H9 (cell line): Measurements from ENCODE around the gene MGMT. TPM values are rescaled to one million over a fixed set of nuclear protein-coding genes. Genes with fewer than 3 reads are reported as not detected.

Experiments
- DNase-seq: peaks from one replicate; pipeline ENCODE4 v3.0.0-alpha.2; 2017
- H2AFZ ChIP-seq: one replicate; pipeline ENCODE4 v1.6.1; 2013; ENCODE audit warnings: mild to moderate bottlenecking, low read length, control low read depth, moderate library complexity
- H2AK5ac ChIP-seq: 2 replicates; pipeline ENCODE4 v1.6.1; 2013; ENCODE audit warnings: low read length, control low read depth, mixed read lengths; ENCODE audit not compliant: insufficient read length
- H2BK120ac ChIP-seq: one replicate; pipeline ENCODE4 v1.6.1; 2013; ENCODE audit warnings: low read depth, mild to moderate bottlenecking, low read length, control low read depth, inconsistent platforms; ENCODE audit not compliant: poor library complexity, severe bottlenecking
- H2BK12ac ChIP-seq: 2 replicates; pipeline ENCODE4 v1.6.1; 2013; ENCODE audit warnings: low read length, control low read depth, mixed read lengths, low read depth; ENCODE audit not compliant: insufficient read length
- H2BK15ac ChIP-seq: 2 replicates; pipeline ENCODE4 v1.6.1; 2013; ENCODE audit warnings: low read depth, low read length, control low read depth
- H2BK20ac ChIP-seq: one replicate; pipeline ENCODE4 v1.6.1; 2013; ENCODE audit warnings: low read depth, mild to moderate bottlenecking, low read length, control low read depth, inconsistent platforms; ENCODE audit not compliant: poor library complexity, severe bottlenecking
- H2BK5ac ChIP-seq: 2 replicates; pipeline ENCODE4 v1.6.1; 2013; ENCODE audit warnings: low read length, control low read depth, mixed read lengths; ENCODE audit not compliant: insufficient read length
- H3K14ac ChIP-seq: 2 replicates; pipeline ENCODE4 v1.6.1; 2013; ENCODE audit warnings: low read length, control low read depth; ENCODE audit not compliant: insufficient read depth
- H3K18ac ChIP-seq: 2 replicates; pipeline ENCODE4 v1.6.1; 2013; ENCODE audit warnings: low read depth, mild to moderate bottlenecking, mixed read lengths, low read length, control low read depth; ENCODE audit not compliant: insufficient read length
- H3K23ac ChIP-seq: 2 replicates; pipeline ENCODE4 v1.6.1; 2013; ENCODE audit warnings: low read length, control low read depth, mixed read lengths, low read depth; ENCODE audit not compliant: insufficient read length
- H3K23me2 ChIP-seq: 2 replicates; pipeline ENCODE4 v1.6.1; 2013; ENCODE audit warnings: low read depth, mild to moderate bottlenecking, mixed read lengths, low read length, control low read depth; ENCODE audit not compliant: insufficient read length, poor library complexity, severe bottlenecking
- H3K27ac ChIP-seq: 2 replicates; pipeline ENCODE4 v1.5.1; 2013; ENCODE audit warnings: low read length, control low read depth, mixed read lengths, low read depth; ENCODE audit not compliant: insufficient read length
- H3K27me3 ChIP-seq: 2 replicates; pipeline ENCODE4 v1.6.1; 2013; ENCODE audit warnings: low read length, control low read depth, inconsistent platforms; ENCODE audit not compliant: insufficient read depth
- H3K4ac ChIP-seq: 2 replicates; pipeline ENCODE4 v1.6.1; 2013; ENCODE audit warnings: low read depth, mild to moderate bottlenecking, control low read depth, inconsistent platforms, low read length, moderate library complexity
- H3K4me1 ChIP-seq: 2 replicates; pipeline ENCODE4 v1.6.1; 2013; ENCODE audit warnings: low read length, control low read depth, inconsistent platforms; ENCODE audit not compliant: insufficient read depth
- H3K4me2 ChIP-seq: 2 replicates; pipeline ENCODE4 v1.6.1; 2013; ENCODE audit warnings: low read length, control low read depth, mixed read lengths; ENCODE audit not compliant: insufficient read length, insufficient read depth
- H3K56ac ChIP-seq: 2 replicates; pipeline ENCODE4 v1.6.1; 2013; ENCODE audit warnings: low read depth, mild to moderate bottlenecking, mixed read lengths, low read length, control low read depth; ENCODE audit not compliant: insufficient read length
- H3K79me1 ChIP-seq: 2 replicates; pipeline ENCODE4 v1.6.1; 2013; ENCODE audit warnings: low read depth, mild to moderate bottlenecking, moderate library complexity, low read length, control low read depth, inconsistent platforms; ENCODE audit not compliant: insufficient read depth, poor library complexity, severe bottlenecking
- H3K79me2 ChIP-seq: 2 replicates; pipeline ENCODE4 v1.6.1; 2013; ENCODE audit warnings: low read length, control low read depth, inconsistent platforms; ENCODE audit not compliant: insufficient read depth
- H3K9ac ChIP-seq: 2 replicates; pipeline ENCODE4 v1.6.1; 2013; ENCODE audit warnings: low read length, control low read depth, mixed read lengths; ENCODE audit not compliant: insufficient read length; ENCODE audit errors: extremely low read depth
- H3K9me3 ChIP-seq: one replicate; pipeline ENCODE4 v1.6.1; 2013; ENCODE audit warnings: low read depth, low read length, inconsistent platforms; ENCODE audit not compliant: control insufficient read depth
- H3T11ph ChIP-seq: one replicate; pipeline ENCODE4 v1.6.1; 2013; ENCODE audit warnings: mild to moderate bottlenecking, low read length, control low read depth, inconsistent platforms
- H4K20me1 ChIP-seq: one replicate; pipeline ENCODE4 v1.6.1; 2013; ENCODE audit not compliant: control insufficient read depth, insufficient read length, insufficient read depth
- H4K5ac ChIP-seq: 2 replicates; pipeline ENCODE4 v1.6.1; 2013; ENCODE audit warnings: low read depth, mild to moderate bottlenecking, mixed read lengths, low read length, control low read depth; ENCODE audit not compliant: insufficient read length
- H4K8ac ChIP-seq: replicated peaks from 2 replicates; pipeline ENCODE4 v1.6.1; 2013; ENCODE audit warnings: low read length, control low read depth, mixed read lengths, low read depth; ENCODE audit not compliant: insufficient read length
- H4K91ac ChIP-seq: 2 replicates; pipeline ENCODE4 v1.6.1; 2013; ENCODE audit warnings: low read depth, mild to moderate bottlenecking, moderate library complexity, mixed read lengths, low read length, control low read depth; ENCODE audit not compliant: insufficient read length
- H3K27ac Mint-ChIP-seq, 3 experiments: 2 replicates in 2 of 3; 3 replicates in 1 of 3; pipeline ENCODE4 v1.8.0; 2020 to 2021; ENCODE audit warnings: mixed read lengths in 3 of 3, mild to moderate bottlenecking in 1 of 3, moderate library complexity in 1 of 3
- H3K27me3 Mint-ChIP-seq: 2 replicates; pipeline ENCODE4 v1.8.0; 2021; ENCODE audit warnings: low read depth, mild to moderate bottlenecking, moderate library complexity, mixed read lengths
- H3K36me3 Mint-ChIP-seq, 3 experiments: 2 replicates in 2 of 3; 3 replicates in 1 of 3; pipeline ENCODE4 v1.8.0; 2020 to 2021; ENCODE audit warnings: low read depth in 3 of 3, mixed read lengths in 3 of 3; ENCODE audit not compliant: insufficient read depth in 1 of 3
- H3K4me1 Mint-ChIP-seq, 2 experiments: 2 replicates each; pipeline ENCODE4 v1.8.0; 2020; ENCODE audit warnings: mixed read lengths in 2 of 2
- H3K4me3 Mint-ChIP-seq, 2 experiments: 2 replicates in 1 of 2; 3 replicates in 1 of 2; pipeline ENCODE4 v1.8.0; 2020 to 2021; ENCODE audit warnings: mild to moderate bottlenecking in 2 of 2, mixed read lengths in 2 of 2, moderate library complexity in 1 of 2
- H3K9me3 Mint-ChIP-seq, 2 experiments: 2 replicates in 1 of 2; 3 replicates in 1 of 2; pipeline ENCODE4 v1.8.0; 2020; ENCODE audit warnings: mild to moderate bottlenecking in 2 of 2, mixed read lengths in 2 of 2, moderate library complexity in 1 of 2
- WGBS: extraction: QIAGEN DNeasy Blood & Tissue Kit; methylation state at CpG from one replicate; pipeline ENCODE4 v1.1.7; 2013; ENCODE audit warnings: missing lambda C conversion rate, low lambda C conversion rate, mixed read lengths; ENCODE audit not compliant: insufficient read length; ENCODE audit errors: extremely low coverage; 5-methylcytosine and 5-hydroxymethylcytosine counted together
- total RNA-seq: library from RNA; stranded (reverse); gene quantifications from 2 replicates; pipeline ENCODE4 v1.2.1, GENCODE V29; 2021
- TF ChIP-seq, protein P1 (sequence below): fragments of 200-600 bp; sonication (generic); conservative IDR thresholded peaks from 3 replicates; pipeline ENCODE4 v1.8.0; 2021; ENCODE audit warnings: antibody characterized with exemption, mild to moderate bottlenecking

Gene MGMT
- total RNA-seq, 1 experiment from 2014 or later: 18.4 TPM

DNA sequence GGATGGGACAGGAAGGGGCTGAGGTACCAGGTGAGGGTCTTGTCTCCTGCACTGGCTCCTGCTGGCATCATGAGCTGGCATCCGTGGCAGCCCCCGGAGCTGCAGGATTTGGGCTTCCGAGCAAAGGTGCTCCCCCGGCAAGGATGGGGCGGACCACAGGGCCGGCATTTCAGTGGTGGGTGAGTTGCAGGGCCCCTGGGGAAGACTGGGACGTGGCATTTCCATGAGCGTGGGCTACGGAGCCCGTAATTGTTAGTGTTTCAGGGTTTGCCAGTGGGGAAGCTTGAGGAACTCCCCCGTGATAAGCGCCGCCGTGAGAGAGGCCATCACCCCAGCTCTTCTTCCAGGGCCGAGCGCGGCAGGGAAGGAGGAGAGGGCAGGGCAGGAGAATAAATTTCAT lies 235.6 kb downstream of the MGMT start:
- H2BK12ac ChIP-seq: no peak overlapping the region
- H3K18ac ChIP-seq: no peak overlapping the region
- no peaks in the 10 kb centered on the region for H3K9me3 ChIP-seq
- no peak overlapping the region for H3K4me2 ChIP-seq
- DNase-seq: no peak
- TF ChIP-seq, protein P1, sequence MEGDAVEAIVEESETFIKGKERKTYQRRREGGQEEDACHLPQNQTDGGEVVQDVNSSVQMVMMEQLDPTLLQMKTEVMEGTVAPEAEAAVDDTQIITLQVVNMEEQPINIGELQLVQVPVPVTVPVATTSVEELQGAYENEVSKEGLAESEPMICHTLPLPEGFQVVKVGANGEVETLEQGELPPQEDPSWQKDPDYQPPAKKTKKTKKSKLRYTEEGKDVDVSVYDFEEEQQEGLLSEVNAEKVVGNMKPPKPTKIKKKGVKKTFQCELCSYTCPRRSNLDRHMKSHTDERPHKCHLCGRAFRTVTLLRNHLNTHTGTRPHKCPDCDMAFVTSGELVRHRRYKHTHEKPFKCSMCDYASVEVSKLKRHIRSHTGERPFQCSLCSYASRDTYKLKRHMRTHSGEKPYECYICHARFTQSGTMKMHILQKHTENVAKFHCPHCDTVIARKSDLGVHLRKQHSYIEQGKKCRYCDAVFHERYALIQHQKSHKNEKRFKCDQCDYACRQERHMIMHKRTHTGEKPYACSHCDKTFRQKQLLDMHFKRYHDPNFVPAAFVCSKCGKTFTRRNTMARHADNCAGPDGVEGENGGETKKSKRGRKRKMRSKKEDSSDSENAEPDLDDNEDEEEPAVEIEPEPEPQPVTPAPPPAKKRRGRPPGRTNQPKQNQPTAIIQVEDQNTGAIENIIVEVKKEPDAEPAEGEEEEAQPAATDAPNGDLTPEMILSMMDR: no peak
- no peak overlapping the region for H3K4ac ChIP-seq
- H2BK120ac ChIP-seq: no peak overlapping the region
- no peaks in the 10 kb centered on the region for H3K4me1 ChIP-seq
- H3K56ac ChIP-seq: no peak overlapping the region
- no peak overlapping the region for H2BK5ac ChIP-seq
- no peak overlapping the region for H3K4me3 Mint-ChIP-seq
- no peak overlapping the region for H3K9ac ChIP-seq
- H4K5ac ChIP-seq: no peak overlapping the region
- no peaks in the 10 kb centered on the region for H3K9me3 Mint-ChIP-seq
- H3K23ac ChIP-seq: no peak overlapping the region
- H2BK20ac ChIP-seq: no peak overlapping the region
- WGBS: no CpG with 5 or more reads among the region's 17 CpGs
- H2AFZ ChIP-seq: no peak overlapping the region
- no peaks in the 10 kb centered on the region for H3K27me3 Mint-ChIP-seq
- no peaks in the 10 kb centered on the region; a peak in 2 of 7 replicates for H3K36me3 Mint-ChIP-seq
- H3K79me1 ChIP-seq: no peaks in the 10 kb centered on the region
- peaks cover 15 to 17% of the 10 kb centered on the region in 2 experiments for H3K4me1 Mint-ChIP-seq
- H3K27ac ChIP-seq: no peak overlapping the region
- no peak overlapping the region for H4K8ac ChIP-seq
- no peak overlapping the region for H3T11ph ChIP-seq
- H3K14ac ChIP-seq: no peak overlapping the region
- no peak overlapping the region for H4K91ac ChIP-seq
- H3K23me2 ChIP-seq: no peaks in the 10 kb centered on the region
- no peak overlapping the region for H2BK15ac ChIP-seq
- no peaks in the 10 kb centered on the region for H4K20me1 ChIP-seq
- H2AK5ac ChIP-seq: no peak overlapping the region
- no peaks in the 10 kb centered on the region for H3K79me2 ChIP-seq
- no peak overlapping the region; a peak in 1 of 7 replicates for H3K27ac Mint-ChIP-seq
- no peaks in the 10 kb centered on the region for H3K27me3 ChIP-seq
